GM23248 (cell line): ENCODE results near the gene COL26A1.

ENCODE experiments used
- EZH2 ChIP-seq: fragments of 200-600 bp; sonication (generic); IDR thresholded peaks from 2 replicates; pipeline ENCODE4 v1.6.1; 2018; ENCODE audit warnings: antibody characterized with exemption, mild to moderate bottlenecking; ENCODE audit not compliant: insufficient read depth, poor library complexity, severe bottlenecking
- EZH2phosphoT487 ChIP-seq: fragments of 200-600 bp; sonication (generic); IDR thresholded peaks from 2 replicates; pipeline ENCODE4 v1.6.1; 2018; ENCODE audit warnings: antibody characterized with exemption, moderate library complexity, mild to moderate bottlenecking, low read depth; ENCODE audit not compliant: insufficient read depth

DNA sequence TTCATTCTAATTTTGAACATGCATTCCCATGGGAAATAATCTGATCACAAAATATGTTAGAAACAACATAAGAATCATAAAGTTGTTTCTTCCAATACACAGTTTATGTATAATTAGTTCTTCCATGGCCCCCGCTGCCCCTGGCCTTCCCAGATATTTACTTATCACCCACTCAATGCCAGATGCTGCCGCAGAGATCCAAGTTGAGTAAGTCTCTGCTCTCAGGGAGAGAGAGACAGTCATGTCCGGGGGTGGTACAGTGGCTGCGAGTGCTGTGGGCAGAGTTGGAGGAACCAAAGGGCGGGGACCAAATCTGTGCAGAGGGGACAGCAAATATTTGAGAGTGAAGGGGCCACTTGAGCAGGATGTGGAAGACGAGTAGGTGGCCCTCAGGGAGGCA, 37.1 kb downstream of the COL26A1 start:
- TF ChIP-seq EZH2 = no peak
- TF ChIP-seq EZH2phosphoT487 = no peak
